CD14-positive monocyte (primary cell): Measurements from ENCODE around the gene ABCC9. TPM values are rescaled to one million over a fixed set of nuclear protein-coding genes. Genes with fewer than 3 reads are reported as not detected.

ENCODE experiments used
- DNase-seq, 3 donors: peaks; one replicate each; pipeline ENCODE4 v3.0.0-alpha.2; 2011 to 2022
- H2AFZ ChIP-seq: 2 replicates; pipeline ENCODE4 v1.6.0; 2012; ENCODE audit warnings: mild to moderate bottlenecking, low read depth, low read length, inconsistent platforms; ENCODE audit not compliant: insufficient read depth, poor library complexity, severe bottlenecking
- H3K27ac ChIP-seq, 2 donors: 1 replicate in 1 of 2; 2 replicates in 1 of 2; pipeline ENCODE4 v1.5.1; 2012 to 2013; ENCODE audit warnings: low read length in 2 of 2, control low read depth in 1 of 2, inconsistent platforms in 1 of 2, low read depth in 1 of 2, mild to moderate bottlenecking in 1 of 2
- H3K27me3 ChIP-seq, 2 donors: one replicate each; pipeline versions ENCODE4 v1.6.0 to v1.6.1; 2011 to 2013; ENCODE audit warnings: low read length in 2 of 2; ENCODE audit not compliant: control insufficient read depth in 2 of 2, insufficient read depth in 2 of 2
- H3K36me3 ChIP-seq, 2 donors: replicated peaks in 1 of 2; 1 replicate in 1 of 2; 2 replicates in 1 of 2; pipeline versions ENCODE4 v1.5.1 to v1.6.1; 2012 to 2013; ENCODE audit warnings: low read length in 2 of 2, control low read depth in 1 of 2, inconsistent platforms in 1 of 2, mild to moderate bottlenecking in 1 of 2; ENCODE audit not compliant: insufficient read depth in 2 of 2, control insufficient read depth in 1 of 2
- H3K4me1 ChIP-seq, 2 donors: 1 replicate in 1 of 2; 2 replicates in 1 of 2; pipeline versions ENCODE4 v1.5.1 to v1.6.1; 2012 to 2013; ENCODE audit warnings: low read length in 2 of 2, control low read depth in 1 of 2, inconsistent platforms in 1 of 2, mild to moderate bottlenecking in 1 of 2, moderate library complexity in 1 of 2; ENCODE audit not compliant: insufficient read depth in 2 of 2, control insufficient read depth in 1 of 2
- H3K4me2 ChIP-seq: replicated peaks from 2 replicates; pipeline ENCODE3; 2012; ENCODE audit warnings: low read length, moderate library complexity, mild to moderate bottlenecking; ENCODE audit not compliant: poor library complexity, severe bottlenecking; ENCODE audit errors: extremely low read depth
- H3K4me3 ChIP-seq, 3 experiments: fragments of 200-600 bp in 1 of 3; sonication (generic) in 1 of 3; replicated peaks in 1 of 3; 1 replicate in 2 of 3; 2 replicates in 1 of 3; pipeline ENCODE4 v1.5.1; 2011 to 2013; ENCODE audit warnings: low read length in 3 of 3, mild to moderate bottlenecking in 3 of 3, control low read depth in 2 of 3, low read depth in 2 of 3, inconsistent platforms in 1 of 3, moderate library complexity in 1 of 3
- H3K79me2 ChIP-seq: 2 replicates; pipeline ENCODE4 v1.6.0; 2012; ENCODE audit warnings: mild to moderate bottlenecking, control low read depth, inconsistent platforms, low read length, moderate library complexity; ENCODE audit not compliant: insufficient read depth
- H3K9ac ChIP-seq: 2 replicates; pipeline ENCODE4 v1.6.0; 2017; ENCODE audit warnings: low read length, mild to moderate bottlenecking; ENCODE audit not compliant: insufficient read depth, poor library complexity, severe bottlenecking
- H3K9me3 ChIP-seq, 2 donors: replicated peaks in 1 of 2; 1 replicate in 1 of 2; 2 replicates in 1 of 2; pipeline versions ENCODE4 v1.5.1 to v1.6.1; 2012 to 2013; ENCODE audit warnings: low read length in 2 of 2, control low read depth in 1 of 2; ENCODE audit not compliant: control insufficient read depth in 1 of 2, insufficient read depth in 1 of 2
- H4K20me1 ChIP-seq: 2 replicates; pipeline ENCODE4 v1.6.0; 2012; ENCODE audit warnings: mild to moderate bottlenecking, low read length, control low read depth, moderate library complexity; ENCODE audit not compliant: insufficient read depth
- H3K27ac Mint-ChIP-seq, 7 donors: one replicate each; pipeline ENCODE4 v1.8.0; 2020; ENCODE audit warnings: mild to moderate bottlenecking in 7 of 7, mixed read lengths in 7 of 7, moderate library complexity in 6 of 7, inconsistent platforms in 2 of 7
- H3K27me3 Mint-ChIP-seq, 3 donors: one replicate each; pipeline ENCODE4 v1.8.0; 2021 to 2022; ENCODE audit warnings: low read depth in 3 of 3, mild to moderate bottlenecking in 3 of 3, mixed read lengths in 3 of 3, moderate library complexity in 3 of 3, inconsistent platforms in 1 of 3
- H3K36me3 Mint-ChIP-seq, 2 donors: one replicate each; pipeline ENCODE4 v1.8.0; 2020; ENCODE audit warnings: mixed read lengths in 2 of 2, inconsistent platforms in 1 of 2, mild to moderate bottlenecking in 1 of 2
- H3K4me1 Mint-ChIP-seq: one replicate; pipeline ENCODE4 v1.8.0; 2020; ENCODE audit warnings: mild to moderate bottlenecking, mixed read lengths
- H3K4me3 Mint-ChIP-seq, 2 donors: one replicate each; pipeline ENCODE4 v1.8.0; 2020; ENCODE audit warnings: mild to moderate bottlenecking in 2 of 2, mixed read lengths in 2 of 2, moderate library complexity in 1 of 2
- H3K9me3 Mint-ChIP-seq, 7 donors: one replicate each; pipeline ENCODE4 v1.8.0; 2020 to 2022; ENCODE audit warnings: mixed read lengths in 7 of 7, mild to moderate bottlenecking in 6 of 7, moderate library complexity in 6 of 7, inconsistent platforms in 2 of 7
- WGBS: methylation state at CpG from one replicate; pipeline ENCODE4 v1.1.5; 2013; ENCODE audit warnings: missing lambda C conversion rate; ENCODE audit not compliant: insufficient coverage; 5-methylcytosine and 5-hydroxymethylcytosine counted together
- intact Hi-C, 2 donors: fragments of 100-400 bp; cut with micrococcal nuclease; formaldehyde crosslinking; loops; one replicate each; pipeline versions ENCODE4 v1.15.0 to v1.15.1; 2023
- polyA plus RNA-seq, 3 donors: library from polyadenylated mRNA; depleted of rRNA in 1 of 3; unstranded in 2 of 3; stranded (reverse) in 1 of 3; fragments of 300-500 nt in 2 of 3; fragments of >200 nt in 1 of 3; fragmentation: Illumina TruSeq in 2 of 3; gene quantifications; 1 replicate in 2 of 3; 2 replicates in 1 of 3; pipeline ENCODE4 v1.2.3, GENCODE V29; 2012 to 2021
- TF ChIP-seq, protein P1 (sequence below): fragments of 200-600 bp; IDR thresholded peaks from one replicate; pipeline ENCODE4 v1.8.0; 2022; ENCODE audit warnings: antibody characterized with exemption, mild to moderate bottlenecking

The ABCC9 gene
- polyA plus RNA-seq, 3 donors: not detected

DNA sequence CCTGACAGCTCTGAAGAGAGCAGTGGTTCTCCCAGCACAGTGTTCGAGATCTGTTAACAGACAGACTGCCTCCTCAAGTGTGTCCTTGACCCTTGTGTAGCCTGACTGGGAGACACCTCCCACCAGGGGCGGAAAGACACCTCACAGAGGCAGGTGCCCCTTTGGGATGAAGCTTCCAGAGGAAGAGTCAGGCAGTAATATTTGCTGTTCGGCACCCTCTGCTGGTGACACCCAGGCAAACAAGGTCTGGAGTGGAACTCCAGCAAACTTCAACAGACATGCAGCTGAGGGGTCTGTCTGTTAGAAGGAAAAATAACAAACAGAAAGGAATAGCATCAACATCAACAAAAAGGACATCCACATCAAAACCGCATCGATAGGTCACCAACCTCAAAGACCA, 21.6 kb upstream of the ABCC9 start:
- Histone ChIP-seq H3K9ac (no peak overlapping the region), H3K4me3 (no peak overlapping the region), H3K79me2 (no peaks in the 10 kb centered on the region), H3K9me3 (peaks cover 0 to 9% of the 10 kb centered on the region in 2 donors), H3K27ac (no peak overlapping the region), H3K4me2 (no peak overlapping the region), H3K4me1 (no peaks in the 10 kb centered on the region), H3K36me3 (no peaks in the 10 kb centered on the region), H4K20me1 (no peaks in the 10 kb centered on the region), H2AFZ (no peak overlapping the region), H3K27me3 (no peaks in the 10 kb centered on the region)
- intact Hi-C loops: no loop called here
- H3K9me3 Mint-ChIP-seq: peaks cover 3 to 9% (median 3%) of the 10 kb centered on the region in 7 donors
- TF ChIP-seq, protein P1, sequence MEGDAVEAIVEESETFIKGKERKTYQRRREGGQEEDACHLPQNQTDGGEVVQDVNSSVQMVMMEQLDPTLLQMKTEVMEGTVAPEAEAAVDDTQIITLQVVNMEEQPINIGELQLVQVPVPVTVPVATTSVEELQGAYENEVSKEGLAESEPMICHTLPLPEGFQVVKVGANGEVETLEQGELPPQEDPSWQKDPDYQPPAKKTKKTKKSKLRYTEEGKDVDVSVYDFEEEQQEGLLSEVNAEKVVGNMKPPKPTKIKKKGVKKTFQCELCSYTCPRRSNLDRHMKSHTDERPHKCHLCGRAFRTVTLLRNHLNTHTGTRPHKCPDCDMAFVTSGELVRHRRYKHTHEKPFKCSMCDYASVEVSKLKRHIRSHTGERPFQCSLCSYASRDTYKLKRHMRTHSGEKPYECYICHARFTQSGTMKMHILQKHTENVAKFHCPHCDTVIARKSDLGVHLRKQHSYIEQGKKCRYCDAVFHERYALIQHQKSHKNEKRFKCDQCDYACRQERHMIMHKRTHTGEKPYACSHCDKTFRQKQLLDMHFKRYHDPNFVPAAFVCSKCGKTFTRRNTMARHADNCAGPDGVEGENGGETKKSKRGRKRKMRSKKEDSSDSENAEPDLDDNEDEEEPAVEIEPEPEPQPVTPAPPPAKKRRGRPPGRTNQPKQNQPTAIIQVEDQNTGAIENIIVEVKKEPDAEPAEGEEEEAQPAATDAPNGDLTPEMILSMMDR: no peak
- no peak for DNase-seq
- H3K36me3 Mint-ChIP-seq: no peaks in the 10 kb centered on the region
- H3K27ac Mint-ChIP-seq: no peak overlapping the region
- 100% methylated on average over 1 of the region's 5 CpGs for WGBS
- peaks cover 1 to 3% (median 2%) of the 10 kb centered on the region in 3 donors for H3K27me3 Mint-ChIP-seq
- no peaks in the 10 kb centered on the region for H3K4me1 Mint-ChIP-seq
- H3K4me3 Mint-ChIP-seq: no peak overlapping the region

DNA sequence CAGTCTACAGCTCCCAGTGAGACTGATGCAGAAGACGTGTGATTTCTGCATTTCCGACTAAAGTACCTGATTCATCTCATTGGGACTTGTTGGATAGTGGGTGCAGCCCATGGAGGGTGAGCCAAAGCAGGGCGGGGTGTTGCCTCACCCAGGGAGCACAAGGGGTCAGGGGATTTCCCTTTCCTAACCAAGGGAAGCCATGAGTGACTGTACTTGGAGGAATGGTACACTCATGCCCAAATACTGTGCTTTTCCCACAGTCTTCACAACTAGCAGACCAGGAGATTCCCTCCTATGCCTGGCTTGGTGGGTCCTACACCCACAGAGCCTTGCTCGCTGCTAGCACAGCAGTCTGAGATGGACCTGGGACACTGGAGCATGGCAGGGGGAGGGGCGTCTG, 21.0 kb upstream of the ABCC9 start:
- H3K27ac ChIP-seq: no peak overlapping the region
- 81% methylated on average over 3 of the region's 5 CpGs for WGBS
- no peaks in the 10 kb centered on the region for H4K20me1 ChIP-seq
- Mint-ChIP-seq H3K9me3 (peaks cover 3 to 9% (median 3%) of the 10 kb centered on the region in 7 donors), H3K27ac (no peak overlapping the region), H3K4me1 (no peaks in the 10 kb centered on the region), H3K4me3 (no peak overlapping the region), H3K27me3 (peaks cover 1 to 3% (median 2%) of the 10 kb centered on the region in 3 donors), H3K36me3 (no peaks in the 10 kb centered on the region)
- H3K4me2 ChIP-seq: no peak overlapping the region
- intact Hi-C loops: no loop called here
- no peaks in the 10 kb centered on the region for H3K79me2 ChIP-seq
- peaks cover 0 to 9% of the 10 kb centered on the region in 2 donors for H3K9me3 ChIP-seq
- TF ChIP-seq, protein P1: no peak
- H3K4me1 ChIP-seq: no peaks in the 10 kb centered on the region
- no peaks in the 10 kb centered on the region for H3K27me3 ChIP-seq
- H3K36me3 ChIP-seq: no peaks in the 10 kb centered on the region
- H3K4me3 ChIP-seq: no peak overlapping the region
- no peak for DNase-seq
- H3K9ac ChIP-seq: no peak overlapping the region
- no peak overlapping the region for H2AFZ ChIP-seq
